SU-DHL-6 (cell line): ENCODE results near the gene PDE9A.

Source experiments
- EZH2phosphoT487 ChIP-seq: fragments of 200-600 bp; sonication (generic), shearing (Covaris generic); conservative IDR thresholded peaks from 2 replicates; pipeline ENCODE4 v1.6.1; 2018; ENCODE audit warnings: mild to moderate bottlenecking, antibody characterized with exemption, low read length, moderate library complexity, mixed read lengths
- TF ChIP-seq, protein P1 (sequence below): fragments of 200-600 bp; sonication (generic); IDR thresholded peaks from one replicate; pipeline ENCODE4 v1.5.1; 2017; ENCODE audit warnings: antibody characterized with exemption, mild to moderate bottlenecking, low read length, moderate library complexity; ENCODE audit not compliant: insufficient read depth, poor library complexity, severe bottlenecking

DNA sequence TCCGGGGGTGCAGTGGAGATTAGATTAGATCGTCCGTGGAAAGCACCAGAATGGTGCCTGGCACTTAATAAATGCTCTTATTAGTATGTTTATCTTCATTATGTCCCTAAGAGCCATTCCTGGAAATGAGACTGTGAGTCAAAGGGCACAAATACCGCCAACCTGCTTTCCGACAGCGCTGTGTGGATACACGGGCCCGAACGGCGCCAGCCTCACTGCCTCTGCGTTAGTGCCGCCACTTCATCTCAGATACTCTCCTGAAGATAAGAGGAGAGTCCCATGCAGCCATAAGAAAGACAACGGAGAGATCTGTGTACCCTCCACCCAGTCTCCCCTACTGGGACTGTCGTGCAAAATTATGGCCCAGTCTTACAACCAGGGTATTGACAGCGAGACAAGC, 22.0 kb downstream of the PDE9A start:
- TF ChIP-seq, protein P1, sequence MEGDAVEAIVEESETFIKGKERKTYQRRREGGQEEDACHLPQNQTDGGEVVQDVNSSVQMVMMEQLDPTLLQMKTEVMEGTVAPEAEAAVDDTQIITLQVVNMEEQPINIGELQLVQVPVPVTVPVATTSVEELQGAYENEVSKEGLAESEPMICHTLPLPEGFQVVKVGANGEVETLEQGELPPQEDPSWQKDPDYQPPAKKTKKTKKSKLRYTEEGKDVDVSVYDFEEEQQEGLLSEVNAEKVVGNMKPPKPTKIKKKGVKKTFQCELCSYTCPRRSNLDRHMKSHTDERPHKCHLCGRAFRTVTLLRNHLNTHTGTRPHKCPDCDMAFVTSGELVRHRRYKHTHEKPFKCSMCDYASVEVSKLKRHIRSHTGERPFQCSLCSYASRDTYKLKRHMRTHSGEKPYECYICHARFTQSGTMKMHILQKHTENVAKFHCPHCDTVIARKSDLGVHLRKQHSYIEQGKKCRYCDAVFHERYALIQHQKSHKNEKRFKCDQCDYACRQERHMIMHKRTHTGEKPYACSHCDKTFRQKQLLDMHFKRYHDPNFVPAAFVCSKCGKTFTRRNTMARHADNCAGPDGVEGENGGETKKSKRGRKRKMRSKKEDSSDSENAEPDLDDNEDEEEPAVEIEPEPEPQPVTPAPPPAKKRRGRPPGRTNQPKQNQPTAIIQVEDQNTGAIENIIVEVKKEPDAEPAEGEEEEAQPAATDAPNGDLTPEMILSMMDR: no peak
- no peak for TF ChIP-seq EZH2phosphoT487
